Retinal pigment epithelial cell (primary cell): ENCODE results near the gene IARS2.
"Not testable (repeated sequence)": the region's sequence is repeated elsewhere in the genome, so short reads cannot be mapped to it uniquely, and the experiment has no call there.

Source experiments
- DNase-seq: peaks from one replicate; pipeline ENCODE4 v3.0.0-alpha.2; 2010; ENCODE audit warnings: low read depth
- H3K4me3 ChIP-seq: 2 replicates; pipeline ENCODE4 v1.5.1; 2011; ENCODE audit warnings: mild to moderate bottlenecking, low read length, control low read depth, moderate library complexity
- TF ChIP-seq, protein P1 (sequence below): conservative IDR thresholded peaks from 2 replicates; pipeline ENCODE4 v1.5.1; 2011; ENCODE audit warnings: low read depth, low read length, control low read depth, inconsistent platforms

Gene IARS2

GRCh38 chr1:220062629-220063028, 31.3 kb upstream of the IARS2 start:
- no peak overlapping the region for H3K4me3 ChIP-seq
- TF ChIP-seq, protein P1, sequence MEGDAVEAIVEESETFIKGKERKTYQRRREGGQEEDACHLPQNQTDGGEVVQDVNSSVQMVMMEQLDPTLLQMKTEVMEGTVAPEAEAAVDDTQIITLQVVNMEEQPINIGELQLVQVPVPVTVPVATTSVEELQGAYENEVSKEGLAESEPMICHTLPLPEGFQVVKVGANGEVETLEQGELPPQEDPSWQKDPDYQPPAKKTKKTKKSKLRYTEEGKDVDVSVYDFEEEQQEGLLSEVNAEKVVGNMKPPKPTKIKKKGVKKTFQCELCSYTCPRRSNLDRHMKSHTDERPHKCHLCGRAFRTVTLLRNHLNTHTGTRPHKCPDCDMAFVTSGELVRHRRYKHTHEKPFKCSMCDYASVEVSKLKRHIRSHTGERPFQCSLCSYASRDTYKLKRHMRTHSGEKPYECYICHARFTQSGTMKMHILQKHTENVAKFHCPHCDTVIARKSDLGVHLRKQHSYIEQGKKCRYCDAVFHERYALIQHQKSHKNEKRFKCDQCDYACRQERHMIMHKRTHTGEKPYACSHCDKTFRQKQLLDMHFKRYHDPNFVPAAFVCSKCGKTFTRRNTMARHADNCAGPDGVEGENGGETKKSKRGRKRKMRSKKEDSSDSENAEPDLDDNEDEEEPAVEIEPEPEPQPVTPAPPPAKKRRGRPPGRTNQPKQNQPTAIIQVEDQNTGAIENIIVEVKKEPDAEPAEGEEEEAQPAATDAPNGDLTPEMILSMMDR: no peak
- DNase-seq: no peak

GRCh38 chr1:220067269-220068204, 26.4 kb upstream of the IARS2 start:
- TF ChIP-seq, protein P1: no peak
- H3K4me3 ChIP-seq: no peak overlapping the region
- no peak for DNase-seq

DNA sequence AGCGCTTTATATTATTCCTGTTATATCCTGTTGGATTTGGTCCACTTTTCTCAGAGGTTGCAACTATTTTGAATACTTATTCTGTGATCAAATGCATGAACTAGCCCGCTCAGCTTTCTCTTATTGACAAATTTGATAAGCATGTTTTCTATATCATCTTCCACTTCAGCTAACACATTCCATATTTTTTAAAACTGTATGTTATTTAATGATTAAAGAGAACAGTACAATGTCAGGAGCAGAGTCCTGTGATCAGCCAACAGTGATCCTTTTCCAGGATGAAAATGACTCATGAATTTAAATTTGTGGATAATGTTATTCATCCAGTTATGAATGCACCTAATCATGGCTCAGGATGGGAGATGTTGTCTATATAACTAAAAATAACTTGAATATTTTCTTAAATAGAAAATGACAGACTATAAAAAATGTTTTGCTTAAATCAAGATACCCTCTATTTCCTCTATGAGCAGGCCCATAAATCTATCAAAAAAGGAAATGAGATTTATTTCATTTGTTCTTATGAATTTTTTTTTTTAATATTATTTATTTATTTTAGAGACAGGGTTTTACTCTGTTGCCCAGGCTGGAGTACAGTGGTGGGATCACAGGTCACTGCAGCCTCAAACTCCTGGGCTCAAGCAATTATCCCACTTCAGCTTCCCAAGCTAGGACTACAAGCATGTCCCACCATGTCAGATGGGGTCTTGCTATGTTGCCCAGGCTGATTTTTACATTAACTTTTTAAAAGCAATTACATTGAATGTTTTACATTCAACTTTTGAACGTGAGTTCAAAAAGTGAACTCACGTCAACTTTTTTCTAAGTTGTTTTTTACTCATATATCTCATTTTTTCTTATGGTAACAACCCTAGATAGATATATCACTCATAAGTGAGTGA, 16.8 kb upstream of the IARS2 start:
- no peak for DNase-seq
- TF ChIP-seq, protein P1: no peak
- no peak overlapping the region for H3K4me3 ChIP-seq

DNA sequence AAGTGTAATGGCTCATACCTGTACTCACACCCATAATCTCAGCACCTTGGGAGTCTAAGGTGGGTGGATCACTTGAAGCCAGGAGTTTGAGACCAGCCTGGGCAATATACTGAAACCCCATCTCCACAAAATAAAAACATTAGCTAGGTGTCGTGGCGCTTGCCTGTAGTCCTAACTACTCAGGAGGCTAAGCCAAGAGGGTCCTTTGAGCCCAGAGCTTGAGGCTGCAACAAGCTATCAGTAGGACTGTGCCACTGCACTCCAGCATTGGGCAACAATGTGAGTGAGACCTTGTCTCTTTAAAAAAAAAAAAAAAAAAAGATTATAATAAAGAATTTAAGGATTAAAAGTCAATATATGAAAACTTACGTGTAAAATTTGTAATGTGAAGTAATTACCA, 16.0 kb upstream of the IARS2 start:
- TF ChIP-seq, protein P1: no peak
- no peak overlapping the region for H3K4me3 ChIP-seq
- DNase-seq: no peak

DNA sequence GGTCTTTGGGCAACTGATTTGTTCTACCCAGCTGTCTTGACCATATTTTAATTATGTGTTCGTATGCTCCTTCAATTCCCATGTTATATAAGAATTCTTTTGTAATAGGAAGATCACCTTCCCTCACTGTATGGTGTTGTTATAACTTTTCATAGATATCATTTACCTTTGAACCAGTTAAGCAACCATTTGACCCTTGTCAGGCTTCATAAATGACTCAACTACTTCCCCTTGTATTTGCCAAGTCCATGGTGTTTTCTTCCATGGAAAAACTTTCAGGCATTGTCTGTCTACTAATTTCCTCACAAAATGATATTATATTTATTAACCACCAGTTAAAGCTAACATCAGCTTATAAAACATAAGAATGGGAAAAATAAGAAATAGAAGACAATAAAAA, 9.5 kb upstream of the IARS2 start:
- no peak for DNase-seq
- H3K4me3 ChIP-seq: no peak overlapping the region
- TF ChIP-seq, protein P1: no peak

- DNase-seq, H3K4me3 ChIP-seq: not testable (repeated sequence)
- TF ChIP-seq, protein P1: peak; percentile 16
Observed at GRCh38 chr1:220086261-220086686, 7.7 kb upstream of the IARS2 start.
